ENCODE measurements around the gene GSN. TPM values are rescaled to one million over a fixed set of nuclear protein-coding genes. Genes with fewer than 3 reads are reported as not detected.

The GSN gene
- total RNA-seq, 4 donors from 2014 or later = 3,140 to 6,734 (median 4,294) TPM

DNA sequence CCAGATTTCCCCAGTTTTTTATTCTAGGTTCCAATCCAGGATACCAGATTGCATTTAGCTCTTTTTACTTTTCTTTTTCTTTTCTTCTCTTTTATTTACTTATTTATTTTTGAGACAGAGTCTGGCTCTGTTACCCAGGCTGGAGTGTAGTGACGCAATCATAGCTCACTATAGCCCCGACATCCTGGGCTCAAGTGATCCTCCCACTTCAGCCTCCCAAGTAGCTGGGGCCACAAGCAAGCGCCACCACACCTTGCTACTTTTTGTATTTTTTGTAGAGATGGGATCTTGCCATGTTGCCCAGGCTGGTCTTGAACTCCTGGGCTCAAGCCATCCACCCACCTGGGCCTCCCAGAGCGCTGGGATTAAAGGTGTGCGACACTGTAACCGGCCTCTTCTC, 48.4 kb downstream of the GSN start:
- DNase-seq (ENCODE audit: low spot score) (no peak), ATAC-seq (ENCODE audit: low FRiP score) (no peak)
- TF ChIP-seq, protein P1, sequence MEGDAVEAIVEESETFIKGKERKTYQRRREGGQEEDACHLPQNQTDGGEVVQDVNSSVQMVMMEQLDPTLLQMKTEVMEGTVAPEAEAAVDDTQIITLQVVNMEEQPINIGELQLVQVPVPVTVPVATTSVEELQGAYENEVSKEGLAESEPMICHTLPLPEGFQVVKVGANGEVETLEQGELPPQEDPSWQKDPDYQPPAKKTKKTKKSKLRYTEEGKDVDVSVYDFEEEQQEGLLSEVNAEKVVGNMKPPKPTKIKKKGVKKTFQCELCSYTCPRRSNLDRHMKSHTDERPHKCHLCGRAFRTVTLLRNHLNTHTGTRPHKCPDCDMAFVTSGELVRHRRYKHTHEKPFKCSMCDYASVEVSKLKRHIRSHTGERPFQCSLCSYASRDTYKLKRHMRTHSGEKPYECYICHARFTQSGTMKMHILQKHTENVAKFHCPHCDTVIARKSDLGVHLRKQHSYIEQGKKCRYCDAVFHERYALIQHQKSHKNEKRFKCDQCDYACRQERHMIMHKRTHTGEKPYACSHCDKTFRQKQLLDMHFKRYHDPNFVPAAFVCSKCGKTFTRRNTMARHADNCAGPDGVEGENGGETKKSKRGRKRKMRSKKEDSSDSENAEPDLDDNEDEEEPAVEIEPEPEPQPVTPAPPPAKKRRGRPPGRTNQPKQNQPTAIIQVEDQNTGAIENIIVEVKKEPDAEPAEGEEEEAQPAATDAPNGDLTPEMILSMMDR (IDR thresholded peaks at IDR 0.05) = no peak

DNA sequence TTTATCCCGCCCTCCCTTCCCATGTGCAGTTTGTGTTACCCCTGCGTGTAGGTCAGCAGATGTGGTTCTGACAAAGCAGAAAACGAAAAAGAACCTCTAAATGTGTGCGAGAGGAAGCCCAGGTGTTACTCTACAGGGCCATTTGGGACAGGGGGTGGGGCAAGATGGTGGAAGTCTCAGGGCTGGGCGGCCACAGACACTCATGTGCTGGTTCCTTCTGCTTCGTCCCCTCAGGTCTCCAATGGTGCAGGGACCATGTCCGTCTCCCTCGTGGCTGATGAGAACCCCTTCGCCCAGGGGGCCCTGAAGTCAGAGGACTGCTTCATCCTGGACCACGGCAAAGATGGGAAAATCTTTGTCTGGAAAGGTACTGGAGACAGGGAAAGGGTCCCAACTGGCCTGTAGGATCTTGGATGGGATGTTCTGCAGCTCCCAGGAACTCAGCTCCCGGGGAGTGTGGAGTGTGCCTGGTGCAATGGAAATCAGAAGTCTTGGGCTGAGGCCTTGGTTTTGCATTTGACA, 49.0 kb downstream of the GSN start:
- ATAC-seq (ENCODE audit: low FRiP score) (no peak), DNase-seq (ENCODE audit: low spot score) (no peak)
- TF ChIP-seq, protein P1 (IDR thresholded peaks at IDR 0.05) = no peak

DNA sequence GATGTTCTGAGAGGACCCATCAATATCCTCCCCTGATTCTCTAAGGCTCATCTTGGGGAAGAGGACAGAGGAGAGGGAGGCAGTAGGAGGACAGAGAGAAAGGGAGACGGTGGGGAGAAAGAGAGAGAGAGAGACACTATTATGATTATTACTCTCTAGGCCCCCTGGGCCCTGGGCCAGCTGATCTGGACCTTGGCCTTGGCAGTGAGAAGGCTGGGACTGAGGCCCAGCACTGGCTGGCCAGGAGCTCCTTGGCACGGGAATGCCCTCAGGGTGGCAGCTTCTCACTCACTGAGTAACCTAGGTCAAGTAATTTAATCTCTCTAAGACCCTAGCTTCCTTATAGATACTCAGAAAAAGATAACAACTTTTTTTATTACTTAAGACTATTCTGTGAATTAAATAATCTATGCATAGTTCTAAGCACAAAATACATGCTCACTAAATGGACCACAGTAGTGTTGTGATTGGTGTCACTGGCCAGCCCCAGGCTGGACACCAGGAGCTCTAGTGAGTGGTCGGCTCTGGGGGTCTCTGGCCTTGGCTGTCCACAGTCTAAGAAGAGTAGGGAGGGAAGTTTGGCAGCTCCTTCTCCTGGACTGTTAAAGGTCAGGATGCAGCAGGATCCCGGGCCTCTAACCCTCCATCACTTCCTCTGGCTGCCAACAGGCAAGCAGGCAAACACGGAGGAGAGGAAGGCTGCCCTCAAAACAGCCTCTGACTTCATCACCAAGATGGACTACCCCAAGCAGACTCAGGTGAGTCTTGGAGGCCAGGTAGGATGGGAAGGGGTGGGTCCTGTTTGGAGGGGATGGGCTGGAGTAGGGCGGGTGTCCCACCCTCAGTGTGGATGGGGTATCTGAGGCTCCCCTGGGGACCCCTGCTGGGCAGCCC, 50.0 kb downstream of the GSN start:
- ATAC-seq (ENCODE audit: low FRiP score) (no peak), DNase-seq (ENCODE audit: low spot score) (no peak)
- TF ChIP-seq, protein P1 (IDR thresholded peaks at IDR 0.05) = no peak

DNA sequence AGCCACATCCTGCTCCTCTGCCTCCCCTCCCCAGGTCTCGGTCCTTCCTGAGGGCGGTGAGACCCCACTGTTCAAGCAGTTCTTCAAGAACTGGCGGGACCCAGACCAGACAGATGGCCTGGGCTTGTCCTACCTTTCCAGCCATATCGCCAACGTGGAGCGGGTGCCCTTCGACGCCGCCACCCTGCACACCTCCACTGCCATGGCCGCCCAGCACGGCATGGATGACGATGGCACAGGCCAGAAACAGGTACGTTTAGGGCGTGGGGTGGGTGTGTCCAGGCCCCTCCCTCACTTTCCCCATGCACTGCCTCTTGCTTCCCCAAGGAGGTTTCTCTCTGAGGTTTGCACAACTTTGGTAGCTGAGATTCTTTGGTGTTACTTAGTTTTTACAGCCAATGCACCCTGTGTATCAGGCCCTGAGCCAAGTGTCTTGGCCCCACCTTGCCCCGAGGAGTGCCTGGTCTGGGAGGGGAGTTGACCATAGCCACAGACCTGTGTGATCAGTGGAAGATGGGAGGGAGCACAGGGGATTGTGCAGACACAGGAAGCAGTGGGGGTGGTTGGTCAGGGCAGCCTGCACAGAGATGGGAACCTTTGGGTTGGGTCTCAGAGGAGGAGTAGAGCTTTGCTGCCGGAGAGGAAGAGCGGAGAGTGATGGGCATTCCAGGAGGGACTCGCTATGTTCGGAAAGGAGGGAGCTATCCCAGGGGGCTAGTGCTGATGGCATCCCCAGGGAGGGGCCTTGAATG, 50.8 kb downstream of the GSN start:
- TF ChIP-seq, protein P1 (IDR thresholded peaks at IDR 0.05) = no peak
- DNase-seq (ENCODE audit: low spot score) = no peak

DNA sequence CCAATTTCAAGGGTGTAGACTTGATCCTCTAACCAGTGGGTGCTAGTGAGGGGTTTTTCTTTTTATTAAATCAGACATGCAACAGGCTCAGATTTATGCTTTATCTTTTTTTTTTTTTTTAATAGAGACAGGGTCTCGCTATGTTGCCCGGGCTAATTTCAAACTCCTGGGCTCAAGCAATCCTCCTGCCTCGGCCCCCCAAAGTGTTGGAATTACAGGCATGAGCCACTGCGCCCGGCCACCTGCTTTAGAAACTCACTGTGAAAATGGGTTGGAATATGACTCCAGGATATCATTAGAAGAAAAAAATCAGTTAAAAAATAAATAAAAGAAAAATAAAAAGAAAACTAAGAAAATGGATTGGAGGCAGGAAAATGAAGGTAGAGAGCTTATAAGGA, 51.4 kb downstream of the GSN start:
- TF ChIP-seq, protein P1 (IDR thresholded peaks at IDR 0.05) = no peak
- DNase-seq (ENCODE audit: low spot score) (no peak), ATAC-seq (ENCODE audit: low FRiP score) (no peak)

More for the DNA sequence above, 50.8 kb downstream of the GSN start:
- no peak for ATAC-seq (ENCODE audit: low FRiP score)

DNA sequence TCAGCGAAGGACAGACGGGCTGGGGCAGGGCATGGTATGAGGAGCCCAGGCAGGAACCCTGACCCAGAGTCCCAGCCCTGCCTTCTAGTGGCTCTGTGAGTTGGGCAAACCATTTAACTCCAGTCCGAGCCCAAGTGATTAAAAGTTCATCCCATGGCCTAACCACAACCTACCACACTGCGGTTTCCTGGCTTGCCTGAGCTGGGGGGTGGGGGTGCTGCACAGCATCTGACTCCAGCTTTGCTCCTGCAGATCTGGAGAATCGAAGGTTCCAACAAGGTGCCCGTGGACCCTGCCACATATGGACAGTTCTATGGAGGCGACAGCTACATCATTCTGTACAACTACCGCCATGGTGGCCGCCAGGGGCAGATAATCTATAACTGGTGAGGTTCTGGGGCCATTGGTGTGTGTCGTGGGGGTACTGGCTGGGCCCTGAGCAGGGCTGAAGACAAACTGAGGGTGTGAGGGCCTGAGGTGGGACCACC, 53.1 kb downstream of the GSN start:
- ATAC-seq (ENCODE audit: low FRiP score) (no peak), DNase-seq (ENCODE audit: low spot score) (no peak)
- TF ChIP-seq, protein P1 (IDR thresholded peaks at IDR 0.05) = no peak
